Pancreas (tissue), 10 donors: ENCODE measurements around the gene XG. TPM values are rescaled to one million over a fixed set of nuclear protein-coding genes. Genes with fewer than 3 reads are reported as not detected.

Experiments
- ATAC-seq, 4 donors: fragments of 200-7000 bp; cut with Tn5 transposase; one replicate each; pipeline versions ENCODE4 v1.8.0 to v1.9.1; 2020; ENCODE audit warnings: mild to moderate bottlenecking in 4 of 4, moderate library complexity in 4 of 4
- DNase-seq, 6 donors: peaks; one replicate each; pipeline ENCODE4 v3.0.0-alpha.2; 2020
- FAIRE-seq: peaks from 2 replicates; lab custom pipeline; 2012; peaks lifted over from hg19 to GRCh38; lab: Jason Lieb, UNC
- H3K27ac ChIP-seq, 4 donors: fragments of 200-600 bp; sonication (generic); 1 replicate in 3 of 4; 2 replicates in 1 of 4; pipeline versions ENCODE4 v1.5.0 to v1.8.0; 2020
- H3K27me3 ChIP-seq, 4 donors: fragments of 200-600 bp; one replicate each; pipeline ENCODE4 v1.8.0; 2021
- H3K36me3 ChIP-seq, 3 donors: fragments of 200-600 bp; sonication (generic) in 1 of 3; one replicate each; pipeline versions ENCODE4 v1.5.0 to v1.8.0; 2020 to 2021
- H3K4me1 ChIP-seq, 3 donors: fragments of 200-600 bp; one replicate each; pipeline ENCODE4 v1.8.0; 2021
- H3K4me3 ChIP-seq, 4 donors: fragments of 200-600 bp; sonication (generic) in 2 of 4; one replicate each; pipeline versions ENCODE4 v1.5.0 to v1.8.0; 2020 to 2021
- H3K9me3 ChIP-seq, 4 donors: fragments of 200-600 bp; one replicate each; pipeline ENCODE4 v1.8.0; 2021
- CTCF ChIP-seq, 4 donors: fragments of 200-600 bp; sonication (generic) in 3 of 4; IDR thresholded peaks; one replicate each; pipeline versions ENCODE4 v1.5.0 to v1.8.0; 2021; ENCODE audit warnings: antibody characterized with exemption in 4 of 4
- WGBS, 2 donors: extraction: QIAGEN DNeasy Blood & Tissue Kit; methylation state at CpG; one replicate each; pipeline ENCODE4 v1.1.7; 2013; 5-methylcytosine and 5-hydroxymethylcytosine counted together
- intact Hi-C, 3 donors: fragments of 100-400 bp; cut with DNase I; formaldehyde crosslinking; loops; one replicate each; pipeline versions ENCODE4 v1.11.1 to v1.14.2; 2022
- polyA plus RNA-seq, 2 donors: library from polyadenylated mRNA; stranded (reverse); fragments of 200-250 nt; gene quantifications; one replicate each; pipeline ENCODE4 v1.2.3, GENCODE V29; 2013
- total RNA-seq, 6 donors: library from RNA; stranded (reverse); fragmentation: NEBNext Ultra II Directional in 4 of 6; extraction: Animal tissue kit (Norgen Biotek cat#: 25700) in 4 of 6; gene quantifications; one replicate each; pipeline versions ENCODE4 v1.2.1 to v1.2.4, GENCODE V29; 2021 to 2023
- donor health status: healthy with polysubstance abuse.
- donor health status: DM: no; HTN: no; CAD: no; lungs with moderate emphysema.
- donor health status: DM: no; HTN: no; CAD: no.
- donor health status: control.
- donor health status: control.
- donor health status: Bipolar disorder and iron deficiency.
- donor health status: DM: yes; HTN: yes; CAD: no.
- donor health status: DM: no; HTN: no; CAD: no.
- donor health status: DM: no; HTN: no; CAD: no.
- donor health status: DM: yes; HTN: yes; CAD: no.

Gene XG
- total and polyA plus RNA-seq, 8 donors: 0.11 to 0.38 (median 0.22) TPM; not detected in 4

GRCh38 chrX:2732076-2732475 is 19.8 kb upstream of the XG start:
- DNase-seq: no peak
- Histone ChIP-seq H3K27me3 (no peaks in the 10 kb centered on the region), H3K4me1 (no peaks in the 10 kb centered on the region), H3K9me3 (no peaks in the 10 kb centered on the region), H3K4me3 (no peak overlapping the region), H3K36me3 (peaks cover 0 to 35% (median 5%) of the 10 kb centered on the region in 3 donors), H3K27ac (no peak overlapping the region)
- WGBS, 2 donors: 83 to 94% methylated on average over 9 of the region's 9 CpGs
- intact Hi-C loops: no loop called here
- no peak for ATAC-seq
- no peak for TF ChIP-seq CTCF (IDR thresholded peaks at IDR 0.05)
- no peak for FAIRE-seq

GRCh38 chrX:2732649-2733048 is 19.2 kb upstream of the XG start:
- intact Hi-C loops: no loop called here
- no peak overlapping the region for H3K27ac ChIP-seq
- no peaks in the 10 kb centered on the region for H3K27me3 ChIP-seq
- H3K4me3 ChIP-seq: no peak overlapping the region
- no peak for TF ChIP-seq CTCF (IDR thresholded peaks at IDR 0.05)
- no peak for ATAC-seq
- H3K9me3 ChIP-seq: no peaks in the 10 kb centered on the region
- DNase-seq: no peak
- peaks cover 0 to 30% (median 5%) of the 10 kb centered on the region in 3 donors for H3K36me3 ChIP-seq
- FAIRE-seq: no peak
- H3K4me1 ChIP-seq: no peaks in the 10 kb centered on the region

GRCh38 chrX:2733286-2733685 is 18.6 kb upstream of the XG start:
- H3K27me3 ChIP-seq: no peaks in the 10 kb centered on the region
- no peaks in the 10 kb centered on the region for H3K9me3 ChIP-seq
- H3K4me1 ChIP-seq: no peaks in the 10 kb centered on the region
- H3K27ac ChIP-seq: no peak overlapping the region
- H3K36me3 ChIP-seq: peaks cover 0 to 26% (median 5%) of the 10 kb centered on the region in 3 donors
- no peak overlapping the region for H3K4me3 ChIP-seq
- FAIRE-seq: no peak
- no peak for ATAC-seq
- intact Hi-C loops: no loop called here
- 91 to 92% methylated on average over 9 of the region's 9 CpGs for WGBS, 2 donors
- no peak for DNase-seq
- no peak for TF ChIP-seq CTCF (IDR thresholded peaks at IDR 0.05)

GRCh38 chrX:2735270-2735669 is 16.6 kb upstream of the XG start:
- no peak for ATAC-seq
- H3K27me3 ChIP-seq: no peaks in the 10 kb centered on the region
- intact Hi-C loops: no loop called here
- no peaks in the 10 kb centered on the region for H3K4me1 ChIP-seq
- H3K36me3 ChIP-seq: peaks cover 0 to 20% (median 0%) of the 10 kb centered on the region in 3 donors
- 94% methylated on average over 4 of the region's 4 CpGs for WGBS, 2 donors
- FAIRE-seq: no peak
- no peak overlapping the region for H3K27ac ChIP-seq
- no peak for TF ChIP-seq CTCF (IDR thresholded peaks at IDR 0.05)
- H3K9me3 ChIP-seq: no peaks in the 10 kb centered on the region
- H3K4me3 ChIP-seq: no peak overlapping the region
- DNase-seq: no peak

GRCh38 chrX:2740672-2741071 is 11.2 kb upstream of the XG start:
- ATAC-seq: no peak
- H3K27me3 ChIP-seq: no peaks in the 10 kb centered on the region
- no peak overlapping the region for H3K27ac ChIP-seq
- no peak for DNase-seq
- H3K4me1 ChIP-seq: no peaks in the 10 kb centered on the region
- TF ChIP-seq CTCF (IDR thresholded peaks at IDR 0.05): no peak
- no peak for FAIRE-seq
- no peak overlapping the region for H3K4me3 ChIP-seq
- H3K9me3 ChIP-seq: no peaks in the 10 kb centered on the region
- WGBS, 2 donors: 92 to 94% methylated on average over 11 of the region's 11 CpGs
- intact Hi-C loops: no loop called here
- no peaks in the 10 kb centered on the region for H3K36me3 ChIP-seq
